Esophagus (tissue), 2 donors: ENCODE results near the gene MUCL3. TPM values are rescaled to one million over a fixed set of nuclear protein-coding genes. Genes with fewer than 3 reads are reported as not detected.
A peak's percentile ranks its signal among the peaks of the same experiment; 100 is the strongest.

Experiments used
- H3K27ac ChIP-seq, 2 donors: one replicate each; pipeline ENCODE4 v1.5.1; 2013; ENCODE audit warnings: low read depth in 2 of 2, mild to moderate bottlenecking in 2 of 2, inconsistent platforms in 1 of 2, low read length in 1 of 2, moderate library complexity in 1 of 2
- H3K27me3 ChIP-seq, 2 donors: one replicate each; pipeline ENCODE4 v1.6.1; 2013; ENCODE audit warnings: low read length in 2 of 2, control low read depth in 1 of 2, mild to moderate bottlenecking in 1 of 2; ENCODE audit not compliant: insufficient read depth in 2 of 2, control insufficient read depth in 1 of 2
- H3K36me3 ChIP-seq, 2 donors: one replicate each; pipeline ENCODE4 v1.6.1; 2013; ENCODE audit warnings: low read length in 1 of 2; ENCODE audit not compliant: control insufficient read depth in 2 of 2, insufficient read depth in 2 of 2
- H3K4me1 ChIP-seq, 2 donors: one replicate each; pipeline ENCODE4 v1.6.1; 2013; ENCODE audit warnings: low read length in 1 of 2; ENCODE audit not compliant: control insufficient read depth in 2 of 2, insufficient read depth in 2 of 2
- H3K4me3 ChIP-seq, 2 donors: one replicate each; pipeline ENCODE4 v1.5.1; 2013; ENCODE audit warnings: low read length in 2 of 2, mild to moderate bottlenecking in 2 of 2, low read depth in 1 of 2, moderate library complexity in 1 of 2
- H3K9me3 ChIP-seq, 2 donors: one replicate each; pipeline ENCODE4 v1.6.1; 2013; ENCODE audit warnings: mild to moderate bottlenecking in 2 of 2, low read depth in 1 of 2, low read length in 1 of 2, moderate library complexity in 1 of 2; ENCODE audit not compliant: control insufficient read depth in 2 of 2, insufficient read depth in 1 of 2
- WGBS, 2 donors: extraction: QIAGEN DNeasy Blood & Tissue Kit; methylation state at CpG; one replicate each; pipeline ENCODE4 v1.1.7; 2013; 5-methylcytosine and 5-hydroxymethylcytosine counted together
- polyA plus RNA-seq, 2 donors: library from polyadenylated mRNA; stranded (reverse); fragments of 200-250 nt; gene quantifications; one replicate each; pipeline ENCODE4 v1.2.3, GENCODE V29; 2013
- donor health status: healthy with polysubstance abuse.
- donor health status: Bipolar disorder and iron deficiency.

Gene MUCL3
- polyA plus RNA-seq, 2 donors = 5.2 to 17.8 TPM

DNA sequence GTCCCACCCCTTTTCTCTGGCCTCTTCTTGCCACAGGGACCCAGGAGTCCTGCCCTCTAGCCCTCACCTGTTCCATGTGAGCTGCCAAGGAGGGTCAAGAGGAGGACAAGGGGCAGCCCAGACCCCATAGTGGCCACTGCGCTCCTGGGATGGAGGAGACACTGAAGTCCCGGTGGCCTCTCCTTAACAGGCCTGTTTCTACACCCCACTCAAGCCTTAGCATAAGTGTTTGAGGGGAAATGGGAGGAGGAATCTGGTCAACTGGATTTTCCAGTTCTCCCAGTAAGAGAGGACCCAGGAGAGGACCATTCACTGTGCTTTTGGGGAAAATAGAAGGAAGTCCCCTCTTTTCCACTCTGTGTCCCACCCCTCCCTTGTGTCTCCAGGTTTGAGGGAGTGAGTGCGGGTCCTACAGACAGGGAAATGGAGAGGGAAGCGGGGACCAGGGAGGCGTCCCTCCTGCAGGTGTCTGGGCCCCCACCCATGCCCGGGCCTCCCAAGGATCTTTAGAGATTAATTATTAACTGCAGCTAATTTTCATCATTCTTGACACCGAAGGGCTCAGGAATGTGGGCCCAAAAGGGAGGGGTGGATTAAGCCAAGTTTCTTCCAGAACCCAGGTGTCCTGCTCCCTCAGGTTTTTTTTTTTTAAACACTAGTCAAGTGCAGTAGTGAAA lies 8.7 kb upstream of the MUCL3 start, which contains the start of gene SFTA2:
Gene SFTA2, minus strand, starts transcription at position 202 of the 677 bp plus-strand sequence. Its CDS starts 74 bp downstream, at position 128.
- WGBS, 2 donors = 63 to 75% methylated on average over 7 of the region's 7 CpGs
- Histone ChIP-seq H3K27me3 (no peaks in the 10 kb centered on the region), H3K4me1 (peaks cover 2 to 6% of the 10 kb centered on the region in 2 donors), H3K4me3 (peak within 1 kb of the TSS; percentile 26 to 47), H3K36me3 (no peaks in the 10 kb centered on the region), H3K9me3 (no peaks in the 10 kb centered on the region), H3K27ac (peak within 1 kb of the TSS; percentile 65 to 91)

DNA sequence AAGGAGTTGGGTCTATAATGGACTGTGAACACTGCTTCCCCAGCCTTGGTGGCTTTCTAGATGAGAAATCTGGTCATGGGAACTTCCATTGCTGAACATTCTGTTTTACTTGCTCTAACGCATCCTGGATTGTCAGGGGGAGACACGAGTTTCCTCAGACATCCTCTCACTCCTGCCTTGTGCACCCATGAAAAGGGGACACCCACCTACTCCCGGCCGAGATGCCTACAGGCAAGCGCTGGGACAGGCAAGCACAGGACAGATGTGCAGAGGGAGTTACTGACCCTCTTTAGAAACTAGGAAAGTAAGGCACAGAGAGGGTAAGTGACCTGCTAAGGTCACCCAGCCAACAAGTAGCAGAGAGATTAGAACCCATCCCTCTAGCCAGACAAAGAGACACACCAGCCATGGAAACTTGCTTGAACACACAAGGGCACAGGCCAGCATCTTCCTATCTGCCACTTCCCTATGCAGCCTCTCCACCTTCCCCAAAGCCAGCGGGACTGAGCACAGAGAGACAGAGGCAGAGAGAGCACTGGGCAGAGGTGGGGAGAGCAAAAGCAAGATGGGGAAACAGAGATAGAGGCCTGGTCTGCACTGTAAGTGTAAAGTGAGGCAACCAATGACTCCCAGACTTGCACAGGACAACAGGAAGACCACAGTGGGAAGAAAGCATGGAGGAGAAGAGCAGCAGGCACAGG lies 8.0 kb upstream of the MUCL3 start:
- Histone ChIP-seq H3K4me1 (peaks cover 3 to 6% of the 10 kb centered on the region in 2 donors), H3K36me3 (no peaks in the 10 kb centered on the region), H3K9me3 (no peaks in the 10 kb centered on the region), H3K27ac (peak overlapping the region; percentile 65 to 91), H3K27me3 (no peaks in the 10 kb centered on the region), H3K4me3 (no peak overlapping the region)
- WGBS, 2 donors = 69 to 75% methylated on average over 6 of the region's 6 CpGs

DNA sequence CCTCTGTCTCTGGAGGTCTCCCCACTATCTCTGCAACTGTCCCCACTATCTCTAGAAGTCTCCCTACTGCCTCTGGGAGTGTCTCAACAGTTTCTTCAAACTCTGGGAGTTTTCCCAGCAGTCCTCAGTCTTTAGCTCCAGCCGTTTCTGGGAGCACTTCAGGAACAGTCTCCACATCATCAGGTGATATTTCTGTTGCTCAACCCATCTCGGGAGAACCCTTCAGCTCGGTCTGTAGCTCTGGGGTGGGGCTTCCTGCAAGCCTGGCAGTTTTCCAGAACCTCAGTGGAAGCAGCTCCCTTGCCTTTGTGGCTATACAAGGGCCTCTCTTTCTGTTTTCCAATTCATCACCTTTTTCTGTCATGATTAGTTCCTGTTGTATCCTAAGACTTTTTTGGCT lies 5.8 kb upstream of the MUCL3 start:
- H3K27ac ChIP-seq = peak overlapping the region in 1 of 2 donors; percentile 47
- no peaks in the 10 kb centered on the region for H3K9me3 ChIP-seq
- H3K4me3 ChIP-seq = no peak overlapping the region
- WGBS, 2 donors = 20% methylated on average over 3 of the region's 3 CpGs
- no peaks in the 10 kb centered on the region for H3K27me3 ChIP-seq
- peaks cover 10 to 22% of the 10 kb centered on the region in 2 donors for H3K4me1 ChIP-seq
- no peaks in the 10 kb centered on the region for H3K36me3 ChIP-seq

DNA sequence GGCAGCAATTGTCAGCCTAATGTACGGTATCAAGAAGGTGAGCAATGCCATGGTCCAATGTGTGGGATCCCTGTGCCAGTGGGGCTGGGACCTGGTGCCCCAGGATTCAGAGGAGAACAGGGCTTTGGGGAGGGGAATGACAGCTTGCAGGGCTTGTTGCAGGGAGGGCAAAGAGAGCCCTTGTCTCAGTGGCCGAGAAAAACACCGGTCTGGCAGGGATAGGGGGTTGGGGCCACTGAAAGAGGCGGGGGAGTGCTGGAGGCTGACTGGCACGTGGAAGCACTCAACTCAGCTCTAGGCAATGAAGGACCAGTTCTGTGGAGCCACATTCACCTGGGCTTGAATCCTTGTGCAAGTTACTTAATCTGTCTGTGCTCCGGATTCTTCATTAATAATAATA lies 3.5 kb upstream of the MUCL3 start:
- Histone ChIP-seq H3K9me3 (no peaks in the 10 kb centered on the region), H3K4me3 (no peak overlapping the region), H3K27ac (peak overlapping the region in 1 of 2 donors; percentile 20), H3K4me1 (peaks cover 10 to 30% of the 10 kb centered on the region in 2 donors), H3K27me3 (no peaks in the 10 kb centered on the region), H3K36me3 (no peaks in the 10 kb centered on the region)
- 71 to 79% methylated on average over 6 of the region's 6 CpGs for WGBS, 2 donors

DNA sequence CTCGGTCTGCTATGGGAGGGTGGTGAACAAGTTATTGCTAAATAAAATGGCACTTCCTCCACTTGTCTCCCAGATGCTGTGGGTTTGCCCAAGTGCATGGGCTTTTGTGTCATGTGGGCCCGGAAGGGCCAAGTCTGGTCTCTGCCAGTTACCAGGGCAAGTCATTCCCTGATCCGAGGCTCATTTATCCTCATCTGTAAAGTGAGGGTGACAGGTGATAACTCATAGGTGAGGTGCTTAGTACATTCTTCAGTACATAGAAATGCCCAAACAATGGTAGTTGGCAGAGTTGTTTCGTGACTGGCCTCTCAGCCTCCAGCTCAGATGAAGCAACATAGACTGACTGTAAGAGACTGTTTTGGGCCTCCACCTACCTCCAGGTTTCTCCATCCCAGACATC lies 2.0 kb upstream of the MUCL3 start:
- Histone ChIP-seq H3K9me3 (no peaks in the 10 kb centered on the region), H3K4me3 (no peak overlapping the region), H3K27me3 (no peaks in the 10 kb centered on the region), H3K4me1 (peaks cover 11 to 32% of the 10 kb centered on the region in 2 donors), H3K27ac (peak overlapping the region; percentile 89 to 98), H3K36me3 (no peaks in the 10 kb centered on the region)
- WGBS, 2 donors = 40 to 55% methylated on average over 4 of the region's 4 CpGs

DNA sequence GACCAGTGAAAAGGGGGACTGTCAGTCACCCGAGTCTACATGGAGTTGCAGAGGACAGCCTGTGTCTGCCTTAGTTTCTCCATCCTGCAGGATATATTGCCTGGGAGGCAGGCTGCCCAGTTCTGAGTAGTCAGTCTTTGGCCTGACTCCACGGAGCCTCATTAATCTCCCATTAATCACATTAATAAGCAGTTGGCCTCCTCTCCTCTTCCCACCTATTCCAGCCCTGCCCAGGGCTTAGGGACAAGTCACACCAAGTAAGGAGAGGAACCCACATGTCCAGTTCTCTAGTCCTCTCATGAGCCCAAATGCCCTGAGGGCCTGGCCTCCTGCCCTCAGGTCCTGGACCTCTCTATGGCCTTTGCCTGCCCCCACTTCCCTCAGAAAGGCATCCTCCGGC lies 1.3 kb upstream of the MUCL3 start:
- peaks cover 11 to 32% of the 10 kb centered on the region in 2 donors for H3K4me1 ChIP-seq
- H3K27ac ChIP-seq = peak overlapping the region; percentile 82 to 93

DNA sequence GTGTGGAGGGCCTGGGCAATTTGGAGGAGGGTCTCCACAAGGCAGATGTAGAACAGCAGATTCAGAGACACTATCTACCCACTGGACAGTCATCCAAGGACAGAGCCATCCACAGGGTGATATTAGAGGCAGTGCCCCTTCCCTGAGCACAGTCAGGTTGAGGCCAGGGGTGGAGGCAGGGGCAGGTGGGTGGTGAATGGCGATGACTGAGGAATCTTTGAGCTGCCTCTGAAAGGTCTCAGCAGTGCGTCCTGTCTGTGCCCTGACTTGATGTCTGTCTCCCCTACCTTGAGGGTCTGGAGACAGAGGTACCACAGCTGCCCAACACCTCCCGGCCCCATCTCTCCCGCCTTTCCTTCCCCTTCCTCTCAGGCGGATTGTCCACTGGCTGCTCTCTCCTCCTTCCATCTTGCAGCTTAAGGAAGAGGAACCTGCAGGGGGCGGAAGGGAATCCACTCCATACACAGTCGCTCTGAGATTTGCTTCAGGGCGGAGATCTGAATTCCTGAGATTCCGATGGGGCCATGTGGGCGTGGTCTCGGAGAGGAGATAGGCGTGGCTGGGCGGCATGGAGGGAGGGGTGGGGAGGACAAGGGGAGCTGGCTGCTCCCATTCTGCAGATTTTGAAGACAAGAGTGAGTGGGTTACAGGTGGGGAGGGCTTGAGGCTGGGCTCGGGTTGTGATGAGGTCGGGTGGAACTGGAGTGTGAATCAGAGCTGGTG lies 1.7 kb downstream of the MUCL3 start:
- H3K36me3 ChIP-seq = no peaks in the 10 kb centered on the region
- peak overlapping the region in 1 of 2 donors; percentile 29 for H3K27ac ChIP-seq
- peaks cover 11 to 32% of the 10 kb centered on the region in 2 donors for H3K4me1 ChIP-seq
- H3K9me3 ChIP-seq = no peaks in the 10 kb centered on the region
- H3K27me3 ChIP-seq = no peaks in the 10 kb centered on the region
- H3K4me3 ChIP-seq = no peak overlapping the region
- 17 to 20% methylated on average over 15 of the region's 15 CpGs for WGBS, 2 donors

More for the DNA sequence above, 1.3 kb upstream of the MUCL3 start:
- 22 to 37% methylated on average over 3 of the region's 3 CpGs for WGBS, 2 donors
- no peaks in the 10 kb centered on the region for H3K36me3 ChIP-seq
- H3K9me3 ChIP-seq = no peaks in the 10 kb centered on the region
- H3K4me3 ChIP-seq = no peak overlapping the region
- H3K27me3 ChIP-seq = no peaks in the 10 kb centered on the region

DNA sequence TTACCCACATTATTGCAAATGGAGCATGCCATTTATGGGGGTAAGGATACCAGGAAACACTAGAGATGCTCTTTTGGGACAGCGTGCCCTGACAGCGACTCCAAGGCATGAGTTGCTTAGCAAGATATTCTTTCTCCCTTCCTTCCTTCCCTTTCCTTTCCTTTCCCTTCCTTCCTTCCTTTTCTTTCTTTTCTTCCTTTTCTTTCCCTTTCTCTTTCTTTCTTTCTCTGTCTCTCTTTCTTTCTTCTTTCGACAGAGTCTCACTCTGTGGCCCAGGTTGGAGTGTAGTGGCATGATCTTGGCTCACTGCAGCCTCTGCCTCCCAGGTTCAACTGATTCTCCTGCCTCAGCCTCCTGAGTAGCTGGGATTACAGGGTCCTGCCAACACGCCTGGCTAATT lies 3.3 kb downstream of the MUCL3 start:
- WGBS, 2 donors = 86 to 89% methylated on average over 4 of the region's 4 CpGs
- no peaks in the 10 kb centered on the region for H3K9me3 ChIP-seq
- no peak overlapping the region for H3K27ac ChIP-seq
- H3K27me3 ChIP-seq = no peaks in the 10 kb centered on the region
- H3K36me3 ChIP-seq = no peaks in the 10 kb centered on the region
- peaks cover 3 to 22% of the 10 kb centered on the region in 2 donors for H3K4me1 ChIP-seq
- H3K4me3 ChIP-seq = no peak overlapping the region

DNA sequence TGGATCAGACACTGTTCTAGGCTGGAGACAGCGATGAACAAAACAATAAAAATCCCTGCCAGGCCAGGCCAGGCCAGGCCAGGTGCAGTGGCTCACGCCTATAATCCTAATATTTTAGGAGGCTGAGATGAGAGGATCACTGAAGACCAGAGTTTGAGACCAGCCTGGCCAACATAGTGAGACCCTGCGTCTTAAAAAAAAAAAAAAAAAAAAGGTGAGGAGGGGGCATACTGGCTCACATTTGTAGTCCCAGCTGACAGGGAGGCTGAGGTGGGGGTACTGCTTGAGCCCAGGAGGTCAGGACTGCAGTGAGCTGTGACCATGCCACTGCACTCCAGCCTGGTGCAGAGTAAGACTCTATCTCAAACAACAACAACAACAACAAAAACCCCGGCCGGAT lies 4.5 kb downstream of the MUCL3 start:
- no peaks in the 10 kb centered on the region for H3K36me3 ChIP-seq
- 86 to 96% methylated on average over 5 of the region's 5 CpGs for WGBS, 2 donors
- H3K4me1 ChIP-seq = peaks cover 3 to 12% of the 10 kb centered on the region in 2 donors
- H3K27me3 ChIP-seq = no peaks in the 10 kb centered on the region
- H3K27ac ChIP-seq = no peak overlapping the region
- no peak overlapping the region for H3K4me3 ChIP-seq
- no peaks in the 10 kb centered on the region for H3K9me3 ChIP-seq
